Stimulated activated CD4-positive, alpha-beta T cell treated with anti-CD3 and anti-CD28 coated beads, Interleukin-15, amount 100 ng/mL, for 48 hours (primary cell): ENCODE data around the gene F10.

Experiments
- DNase-seq, 2 donors: peaks; one replicate each; pipeline ENCODE4 v3.0.0-alpha.2; 2020; ENCODE audit warnings: low read depth in 2 of 2

Gene F10

GRCh38 chr13:113192902-113193301, 70.3 kb downstream of the F10 start:
- DNase-seq, result no peak

GRCh38 chr13:113195360-113195759, 72.8 kb downstream of the F10 start:
- no peak for DNase-seq

- no peak for DNase-seq
These were observed 74.6 kb downstream of the F10 start for GRCh38 chr13:113196970-113197737.
